Naive thymus-derived CD4-positive, alpha-beta T cell (primary cell): ENCODE results near the gene NANOS3. TPM values are rescaled to one million over a fixed set of nuclear protein-coding genes. Genes with fewer than 3 reads are reported as not detected.

ENCODE experiments used
- ATAC-seq: fragments of 150-1000 bp; cut with Tn5 transposase; 2 replicates; pipeline ENCODE4 v1.10.0; 2021; ENCODE audit warnings: mild to moderate bottlenecking, moderate library complexity
- CTCF ChIA-PET: fragments of 350-600 bp; sonication (Branson Sonifier 250); formaldehyde crosslinking; loops from one replicate; lab custom pipeline; 2021; ENCODE audit warnings: antibody characterized with exemption; lab: Charles Lee
- POLR2A ChIA-PET: fragments of 350-600 bp; sonication (Branson Sonifier 250); formaldehyde crosslinking; loops from one replicate; lab custom pipeline; 2021; ENCODE audit warnings: antibody characterized with exemption, inconsistent platforms; lab: Charles Lee
- DNase-seq, 9 donors: peaks; one replicate each; pipeline versions ENCODE4 v3.0.0 to v3.0.0-alpha.2; 2020 to 2022; ENCODE audit warnings: mixed read lengths in 1 of 9
- H3K27ac ChIP-seq: one replicate; pipeline ENCODE4 v1.7.0; 2013; ENCODE audit warnings: mild to moderate bottlenecking, low read depth, low read length, moderate library complexity
- H3K27me3 ChIP-seq, 2 donors: one replicate each; pipeline ENCODE4 v1.7.0; 2013; ENCODE audit warnings: low read length in 2 of 2, mild to moderate bottlenecking in 2 of 2, moderate library complexity in 2 of 2; ENCODE audit not compliant: control insufficient read depth in 2 of 2, insufficient read depth in 2 of 2
- H3K36me3 ChIP-seq, 3 experiments: 1 replicate in 2 of 3; 2 replicates in 1 of 3; pipeline ENCODE4 v1.7.0; 2013; ENCODE audit warnings: low read length in 3 of 3, mild to moderate bottlenecking in 3 of 3, moderate library complexity in 1 of 3; ENCODE audit not compliant: insufficient read depth in 3 of 3, control insufficient read depth in 2 of 3
- H3K4me1 ChIP-seq, 2 donors: one replicate each; pipeline ENCODE4 v1.7.0; 2013; ENCODE audit warnings: low read length in 2 of 2, mild to moderate bottlenecking in 2 of 2, moderate library complexity in 1 of 2; ENCODE audit not compliant: control insufficient read depth in 2 of 2, insufficient read depth in 2 of 2
- H3K4me3 ChIP-seq: 2 replicates; pipeline ENCODE4 v1.7.0; 2013; ENCODE audit warnings: mild to moderate bottlenecking, low read length
- H3K9me3 ChIP-seq, 3 experiments: 1 replicate in 2 of 3; 2 replicates in 1 of 3; pipeline ENCODE4 v1.7.0; 2013; ENCODE audit warnings: low read length in 3 of 3; ENCODE audit not compliant: control insufficient read depth in 2 of 3
- H3K27ac Mint-ChIP-seq, 9 donors: one replicate each; pipeline ENCODE4 v1.8.0; 2020 to 2022; ENCODE audit warnings: mixed read lengths in 9 of 9, mild to moderate bottlenecking in 8 of 9, moderate library complexity in 5 of 9, inconsistent platforms in 2 of 9
- H3K27me3 Mint-ChIP-seq, 5 donors: one replicate each; pipeline ENCODE4 v1.8.0; 2021 to 2022; ENCODE audit warnings: mixed read lengths in 5 of 5, mild to moderate bottlenecking in 1 of 5
- H3K36me3 Mint-ChIP-seq, 5 donors: one replicate each; pipeline ENCODE4 v1.8.0; 2020 to 2022; ENCODE audit warnings: mixed read lengths in 5 of 5, mild to moderate bottlenecking in 3 of 5, inconsistent platforms in 1 of 5
- H3K4me1 Mint-ChIP-seq, 7 donors: one replicate each; pipeline ENCODE4 v1.8.0; 2020 to 2022; ENCODE audit warnings: mixed read lengths in 7 of 7, mild to moderate bottlenecking in 3 of 7, inconsistent platforms in 1 of 7
- H3K4me3 Mint-ChIP-seq, 10 donors: one replicate each; pipeline ENCODE4 v1.8.0; 2020 to 2022; ENCODE audit warnings: mild to moderate bottlenecking in 10 of 10, mixed read lengths in 10 of 10, moderate library complexity in 6 of 10, inconsistent platforms in 2 of 10
- H3K9me3 Mint-ChIP-seq, 11 donors: one replicate each; pipeline ENCODE4 v1.8.0; 2020 to 2022; ENCODE audit warnings: mixed read lengths in 11 of 11, mild to moderate bottlenecking in 4 of 11, inconsistent platforms in 1 of 11, moderate library complexity in 1 of 11
- intact Hi-C, 2 donors: fragments of 100-400 bp; cut with micrococcal nuclease; formaldehyde crosslinking; loops; one replicate each; pipeline ENCODE4 v1.15.1; 2023
- polyA plus RNA-seq, 2 donors: library from polyadenylated mRNA; unstranded; fragments of 300-500 nt; fragmentation: Illumina TruSeq; gene quantifications; one replicate each; pipeline ENCODE4 v1.2.3, GENCODE V29; 2021
- total RNA-seq, 6 experiments: library from RNA in 5 of 6; stranded (reverse) in 5 of 6; gene quantifications; 1 replicate in 5 of 6; 2 replicates in 1 of 6; pipeline ENCODE4 v1.2.3 and lab custom pipeline; 2021 to 2026

The NANOS3 gene
- total and polyA plus RNA-seq, 7 experiments from 2014 or later: 1.3 to 3.4 TPM; not detected in 5

GRCh38 chr19:13905634-13906520 is 28.9 kb downstream of the NANOS3 start, which contains the start of the genes BRME1 and CC2D1A:
Gene BRME1, minus strand, starts transcription at chr19:13906117. Its CDS starts 1,225 bp downstream, at chr19:13904892.
Gene CC2D1A, plus strand, starts transcription at chr19:13906201. Its CDS starts 241 bp downstream, at chr19:13906442.
- H3K36me3 ChIP-seq: peaks cover 0 to 8% (median 0%) of the 10 kb centered on the region in 3 experiments
- peaks cover 0 to 10% (median 3%) of the 10 kb centered on the region in 5 donors for H3K36me3 Mint-ChIP-seq

DNA sequence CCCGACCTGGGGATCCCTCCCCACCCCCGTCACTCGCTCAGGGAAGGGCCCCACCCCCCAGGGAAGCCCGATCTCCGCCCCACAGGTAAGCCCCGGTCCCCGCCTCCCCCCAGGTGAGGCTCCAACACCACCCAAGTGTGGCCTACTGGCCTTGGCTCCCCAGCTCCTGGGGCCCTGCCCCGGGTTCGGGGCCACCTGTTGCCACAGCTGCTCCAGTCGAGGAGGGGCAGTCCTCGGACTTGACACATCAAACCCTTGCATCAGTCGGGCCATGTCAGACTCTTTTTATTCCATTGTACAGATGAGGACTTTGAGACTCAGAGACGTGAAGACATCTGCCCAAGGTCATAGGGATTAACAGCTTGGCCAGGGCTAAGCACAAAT is 29.6 kb downstream of the NANOS3 start:
- peaks cover 12 to 29% (median 16%) of the 10 kb centered on the region in 7 donors for H3K4me1 Mint-ChIP-seq
- Histone ChIP-seq H3K27ac (peak overlapping the region; percentile 77), H3K4me3 (peak overlapping the region; percentile 84), H3K4me1 (peaks cover 12% of the 10 kb centered on the region in 2 donors), H3K27me3 (no peaks in the 10 kb centered on the region), H3K9me3 (no peaks in the 10 kb centered on the region), H3K36me3 (peaks cover 0 to 13% (median 0%) of the 10 kb centered on the region in 3 experiments)
- ATAC-seq: peak; percentile 40
- ChIA-PET POLR2A (interaction anchor here (0.7 to 1.7 kb wide), 6 partner anchors 12 to 142 kb away, joined by 3 to 5 read pairs (median 4); partner anchors contain the start of genes DCAF15 and IL27RA), CTCF (interaction anchor here (1.3 kb wide), 1 partner anchor 167 kb away, joined by 4 read pairs; no protein-coding TSS in a partner anchor)
- H3K4me3 Mint-ChIP-seq: peak overlapping the region; percentile 73 to 88 (median 83)
- peaks cover 0 to 14% (median 3%) of the 10 kb centered on the region in 5 donors for H3K36me3 Mint-ChIP-seq
- intact Hi-C loops: loop anchor here (1.0 to 5.0 kb wide), 7 partner anchors 26 to 169 kb away; partner anchors contain the start of genes DCAF15 (in 2 of the 2), RFX1 (in 2 of the 2) and IL27RA (in 1 of the 2)
- no peaks in the 10 kb centered on the region for H3K9me3 Mint-ChIP-seq
- peak overlapping the region in 6 of 9 donors; percentile 41 to 66 (median 50) for H3K27ac Mint-ChIP-seq
- H3K27me3 Mint-ChIP-seq: no peaks in the 10 kb centered on the region
- peak in 1 of 9 donors; percentile 51 for DNase-seq

More at GRCh38 chr19:13905634-13906520, 28.9 kb downstream of the NANOS3 start, which contains the start of the genes BRME1 and CC2D1A:
- intact Hi-C loops: loop anchor here (1.0 to 5.0 kb wide), 7 partner anchors 25 to 169 kb away; partner anchors contain the start of genes DCAF15 (in 2 of the 2), RFX1 (in 2 of the 2) and IL27RA (in 1 of the 2)
- Histone ChIP-seq H3K9me3 (no peaks in the 10 kb centered on the region), H3K4me3 (peak within 1 kb of the TSS; percentile 84), H3K4me1 (peaks cover 12% of the 10 kb centered on the region in 2 donors), H3K27me3 (no peaks in the 10 kb centered on the region), H3K27ac (peak within 1 kb of the TSS; percentile 77)
- DNase-seq: peak; percentile 87 to 94 (median 92)
- Mint-ChIP-seq H3K27ac (peak within 1 kb of the TSS; percentile 83 to 94 (median 91)), H3K4me1 (peaks cover 12 to 29% (median 16%) of the 10 kb centered on the region in 7 donors), H3K27me3 (no peaks in the 10 kb centered on the region), H3K4me3 (peak within 1 kb of the TSS; percentile 84 to 94 (median 88)), H3K9me3 (no peaks in the 10 kb centered on the region)
- ChIA-PET CTCF (interaction anchor here (0.6 kb wide), 2 partner anchors 43 to 142 kb away, joined by 3 read pairs; no protein-coding TSS in a partner anchor), POLR2A (interaction anchor here (0.6 to 1.7 kb wide), 7 partner anchors 23 to 143 kb away, joined by 3 to 4 read pairs (median 4); partner anchors contain the start of genes DCAF15, IL27RA and ZSWIM4)
- ATAC-seq: peak; percentile 100

GRCh38 chr19:13906910-13907309 is 30.0 kb downstream of the NANOS3 start:
- CTCF ChIA-PET: interaction anchor here (1.3 kb wide), 1 partner anchor 167 kb away, joined by 4 read pairs; no protein-coding TSS in a partner anchor
- intact Hi-C loops: loop anchor here (1.0 to 5.0 kb wide), 7 partner anchors 26 to 168 kb away; partner anchors contain the start of genes DCAF15 (in 2 of the 2), RFX1 (in 2 of the 2) and IL27RA (in 1 of the 2)

DNA sequence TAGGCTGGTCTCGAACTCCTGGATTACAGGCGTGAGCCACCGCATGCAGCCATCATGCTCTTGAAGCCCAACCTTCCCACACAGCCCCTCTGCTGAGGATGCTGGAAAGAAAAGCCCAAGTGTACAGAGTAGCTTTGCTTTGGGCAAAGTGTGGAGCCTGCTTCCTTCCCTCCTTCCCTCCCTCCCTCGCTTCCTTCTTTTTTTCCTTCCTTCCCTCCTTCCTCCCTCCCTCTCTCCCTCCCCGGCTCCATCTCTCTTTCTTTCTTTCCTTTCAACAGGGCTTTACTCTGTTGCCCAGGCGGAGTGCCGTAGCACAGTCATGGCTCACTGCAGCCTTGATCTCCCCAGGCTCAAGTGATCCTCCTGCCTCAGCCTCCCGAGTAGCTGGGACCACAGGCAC is 31.7 kb downstream of the NANOS3 start:
- Histone ChIP-seq H3K4me3 (no peak overlapping the region), H3K4me1 (peaks cover 12% of the 10 kb centered on the region in 2 donors), H3K27me3 (no peaks in the 10 kb centered on the region), H3K27ac (no peak overlapping the region), H3K36me3 (peaks cover 0 to 31% (median 0%) of the 10 kb centered on the region in 3 experiments), H3K9me3 (no peaks in the 10 kb centered on the region)
- ATAC-seq (no peak), DNase-seq (no peak)
- Mint-ChIP-seq H3K27me3 (no peaks in the 10 kb centered on the region), H3K27ac (no peak overlapping the region), H3K36me3 (peaks cover 0 to 18% (median 3%) of the 10 kb centered on the region in 5 donors), H3K4me3 (peak overlapping the region in 1 of 10 donors; percentile 16), H3K9me3 (no peaks in the 10 kb centered on the region), H3K4me1 (peaks cover 12 to 23% (median 15%) of the 10 kb centered on the region in 7 donors)
- intact Hi-C loops: loop anchor here in 1 of 2 donors (5.0 kb wide), 1 partner anchor 124 kb away; the partner anchor contains the start of gene IL27RA
- POLR2A ChIA-PET: no interaction called here
- CTCF ChIA-PET: no interaction called here

More at GRCh38 chr19:13906910-13907309, 30.0 kb downstream of the NANOS3 start:
- POLR2A ChIA-PET: interaction anchor here (0.6 to 1.7 kb wide), 6 partner anchors 11 to 189 kb away, joined by 3 to 5 read pairs (median 4); partner anchors contain the start of gene DCAF15
- Mint-ChIP-seq H3K4me3 (peak overlapping the region; percentile 73 to 88 (median 83)), H3K36me3 (peaks cover 0 to 15% (median 3%) of the 10 kb centered on the region in 5 donors), H3K4me1 (peaks cover 12 to 29% (median 16%) of the 10 kb centered on the region in 7 donors), H3K27ac (peak overlapping the region in 6 of 9 donors; percentile 41 to 66 (median 50)), H3K27me3 (no peaks in the 10 kb centered on the region), H3K9me3 (no peaks in the 10 kb centered on the region)
- DNase-seq: no peak
- Histone ChIP-seq H3K4me3 (peak overlapping the region; percentile 84), H3K4me1 (peaks cover 12% of the 10 kb centered on the region in 2 donors), H3K27ac (no peak overlapping the region), H3K36me3 (peaks cover 0 to 14% (median 0%) of the 10 kb centered on the region in 3 experiments), H3K9me3 (no peaks in the 10 kb centered on the region), H3K27me3 (no peaks in the 10 kb centered on the region)
- ATAC-seq: no peak

- Mint-ChIP-seq H3K9me3 (no peaks in the 10 kb centered on the region), H3K27me3 (no peaks in the 10 kb centered on the region), H3K4me3 (no peak overlapping the region), H3K27ac (peak overlapping the region in 1 of 9 donors; percentile 59), H3K36me3 (peaks cover 0 to 18% (median 3%) of the 10 kb centered on the region in 5 donors), H3K4me1 (peaks cover 12 to 21% (median 15%) of the 10 kb centered on the region in 7 donors)
- Histone ChIP-seq H3K27me3 (no peaks in the 10 kb centered on the region), H3K9me3 (no peaks in the 10 kb centered on the region), H3K4me3 (no peak overlapping the region), H3K27ac (no peak overlapping the region), H3K4me1 (peaks cover 12% of the 10 kb centered on the region in 2 donors), H3K36me3 (peaks cover 0 to 31% (median 0%) of the 10 kb centered on the region in 3 experiments)
- DNase-seq: no peak
- intact Hi-C loops: loop anchor here in 1 of 2 donors (5.0 kb wide), 1 partner anchor 123 kb away; the partner anchor contains the start of gene IL27RA
- ATAC-seq: no peak
- CTCF ChIA-PET: interaction anchor here (0.6 kb wide), 1 partner anchor 1077 kb away, joined by 3 read pairs; no protein-coding TSS in a partner anchor
- POLR2A ChIA-PET: no interaction called here
Observed at GRCh38 chr19:13909430-13909829, 32.5 kb downstream of the NANOS3 start.
